ENCODE measurements around the gene ZNF791.

ZNF791 gene

DNA sequence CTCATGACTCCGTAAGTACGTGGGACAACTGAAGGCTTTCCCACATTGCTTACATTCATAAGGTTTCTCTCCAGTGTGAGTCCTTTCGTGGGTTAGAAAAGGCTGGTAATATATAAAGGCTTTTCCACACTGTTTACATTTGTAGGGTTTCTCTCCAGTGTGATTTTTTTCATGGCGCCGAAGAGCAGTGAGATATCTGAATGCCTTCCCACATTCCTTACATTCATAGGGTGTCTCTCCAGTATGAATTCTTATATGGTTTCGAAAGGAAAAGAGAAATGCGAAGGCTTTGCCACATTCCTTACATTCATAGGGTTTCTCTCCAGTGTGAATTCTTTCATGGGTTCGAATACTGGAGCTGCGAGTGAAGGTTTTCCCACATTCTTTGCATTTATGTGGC lies 29.6 kb upstream of the ZNF791 start:
- no peak overlapping the region for H3K4me3 ChIP-seq (ENCODE audit: low read length)
- no peak for DNase-seq (ENCODE audit: low read depth)
- TF ChIP-seq, protein P1, sequence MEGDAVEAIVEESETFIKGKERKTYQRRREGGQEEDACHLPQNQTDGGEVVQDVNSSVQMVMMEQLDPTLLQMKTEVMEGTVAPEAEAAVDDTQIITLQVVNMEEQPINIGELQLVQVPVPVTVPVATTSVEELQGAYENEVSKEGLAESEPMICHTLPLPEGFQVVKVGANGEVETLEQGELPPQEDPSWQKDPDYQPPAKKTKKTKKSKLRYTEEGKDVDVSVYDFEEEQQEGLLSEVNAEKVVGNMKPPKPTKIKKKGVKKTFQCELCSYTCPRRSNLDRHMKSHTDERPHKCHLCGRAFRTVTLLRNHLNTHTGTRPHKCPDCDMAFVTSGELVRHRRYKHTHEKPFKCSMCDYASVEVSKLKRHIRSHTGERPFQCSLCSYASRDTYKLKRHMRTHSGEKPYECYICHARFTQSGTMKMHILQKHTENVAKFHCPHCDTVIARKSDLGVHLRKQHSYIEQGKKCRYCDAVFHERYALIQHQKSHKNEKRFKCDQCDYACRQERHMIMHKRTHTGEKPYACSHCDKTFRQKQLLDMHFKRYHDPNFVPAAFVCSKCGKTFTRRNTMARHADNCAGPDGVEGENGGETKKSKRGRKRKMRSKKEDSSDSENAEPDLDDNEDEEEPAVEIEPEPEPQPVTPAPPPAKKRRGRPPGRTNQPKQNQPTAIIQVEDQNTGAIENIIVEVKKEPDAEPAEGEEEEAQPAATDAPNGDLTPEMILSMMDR (conservative IDR thresholded peaks at IDR 0.05; ENCODE audit: low read depth, low read length), result no peak

DNA sequence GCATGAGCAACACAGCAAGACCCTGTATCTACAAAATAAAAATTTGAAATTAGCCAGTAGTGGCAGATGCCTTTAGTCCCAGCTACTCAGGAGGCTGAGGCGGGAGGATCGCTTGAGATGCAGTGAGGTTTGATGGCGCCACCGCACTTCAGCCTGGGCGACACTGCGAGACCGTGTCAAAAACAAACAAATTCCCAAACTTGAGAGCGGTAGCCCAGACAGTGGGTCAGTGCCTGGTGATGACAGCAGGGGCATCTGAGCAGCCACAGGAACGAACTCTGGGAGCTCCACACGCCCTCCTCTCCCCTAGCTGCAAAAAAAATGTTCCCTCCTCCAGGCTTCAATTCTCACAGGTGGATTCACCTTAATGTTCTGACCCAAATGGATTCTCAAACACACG lies 14.2 kb upstream of the ZNF791 start:
- DNase-seq (ENCODE audit: low read depth), result no peak

GRCh38 chr19:12596927-12597548 lies 13.7 kb upstream of the ZNF791 start:
- TF ChIP-seq, protein P1 (conservative IDR thresholded peaks at IDR 0.05; ENCODE audit: low read depth, low read length), result no peak
- H3K4me3 ChIP-seq (ENCODE audit: low read length), result peak overlapping the region; percentile 27
- no peak for DNase-seq (ENCODE audit: low read depth)

More for the DNA sequence above, 14.2 kb upstream of the ZNF791 start:
- H3K4me3 ChIP-seq (ENCODE audit: low read length), result no peak overlapping the region
- TF ChIP-seq, protein P1 (conservative IDR thresholded peaks at IDR 0.05; ENCODE audit: low read depth, low read length), result no peak

GRCh38 chr19:12597594-12597993 lies 13.1 kb upstream of the ZNF791 start:
- no peak overlapping the region for H3K4me3 ChIP-seq (ENCODE audit: low read length)
- TF ChIP-seq, protein P1 (conservative IDR thresholded peaks at IDR 0.05; ENCODE audit: low read depth, low read length), result no peak
- no peak for DNase-seq (ENCODE audit: low read depth)

DNA sequence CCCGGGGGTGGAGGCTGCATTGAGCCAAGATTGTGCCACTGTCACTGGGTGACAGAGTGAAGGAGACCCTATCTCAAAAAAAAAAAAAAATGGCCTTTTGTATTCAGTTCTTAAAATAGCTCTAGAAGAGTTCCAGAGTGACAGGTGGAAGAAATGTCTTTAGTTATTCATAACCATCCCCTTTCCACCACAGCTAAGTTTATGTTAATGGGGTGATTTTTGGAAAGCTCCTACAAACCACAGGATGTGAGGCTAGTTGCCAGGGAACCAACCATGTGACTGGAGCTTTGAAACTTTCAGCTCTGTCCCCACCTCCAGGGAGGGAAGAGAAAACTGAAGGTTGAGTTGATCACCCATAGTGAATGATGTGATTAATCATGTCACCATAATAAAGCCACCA lies 7.0 kb upstream of the ZNF791 start:
- no peak for DNase-seq (ENCODE audit: low read depth)
- TF ChIP-seq, protein P1 (conservative IDR thresholded peaks at IDR 0.05; ENCODE audit: low read depth, low read length), result no peak
- H3K4me3 ChIP-seq (ENCODE audit: low read length), result no peak overlapping the region

- no peak for DNase-seq (ENCODE audit: low read depth)
- TF ChIP-seq, protein P1 (conservative IDR thresholded peaks at IDR 0.05; ENCODE audit: low read depth, low read length), result no peak
Observed at GRCh38 chr19:12606796-12607195, 3.9 kb upstream of the ZNF791 start.

DNA sequence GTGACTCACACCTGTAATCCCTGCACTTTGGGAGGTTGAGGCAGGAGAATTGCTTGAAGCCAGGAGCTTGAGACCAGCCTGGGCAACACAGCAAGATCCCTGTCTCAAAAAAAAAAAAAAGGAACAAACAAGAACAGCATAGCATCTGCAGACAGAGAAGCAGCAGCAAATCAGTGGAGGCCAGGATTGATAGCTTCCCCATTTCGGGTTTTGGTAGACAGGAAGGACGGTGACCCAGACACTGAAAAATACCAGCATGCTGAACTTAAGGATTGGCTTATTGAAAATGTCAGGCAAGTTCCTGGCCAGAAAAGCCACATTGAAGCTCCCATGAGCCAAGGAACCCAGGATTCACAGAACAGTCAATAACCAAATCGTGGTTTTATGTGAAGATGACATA lies 3.1 kb upstream of the ZNF791 start:
- no peak for DNase-seq (ENCODE audit: low read depth)
- TF ChIP-seq, protein P1 (conservative IDR thresholded peaks at IDR 0.05; ENCODE audit: low read depth, low read length), result no peak
- no peak overlapping the region for H3K4me3 ChIP-seq (ENCODE audit: low read length)

More at GRCh38 chr19:12606796-12607195, 3.9 kb upstream of the ZNF791 start:
- no peak overlapping the region for H3K4me3 ChIP-seq (ENCODE audit: low read length)
